DND-41 (cell line): ENCODE measurements around the gene BPIFB1.

Experiments
- ATAC-seq: fragments of 200-7000 bp; cut with Tn5 transposase; 3 replicates; pipeline ENCODE4 v1.9.1; 2021; ENCODE audit warnings: low read depth; ENCODE audit not compliant: insufficient read depth
- DNase-seq: peaks from one replicate; pipeline ENCODE4 v3.0.0-alpha.2; 2020
- H2AFZ ChIP-seq: 2 replicates; pipeline ENCODE4 v1.6.0; 2012; ENCODE audit warnings: low read depth, low read length
- H3K27ac ChIP-seq: 2 replicates; pipeline ENCODE4 v1.5.1; 2012; ENCODE audit warnings: low read length, inconsistent platforms
- H3K27me3 ChIP-seq: fragments of 200-600 bp; sonication (generic); 2 replicates; pipeline ENCODE4 v1.6.0; 2012; ENCODE audit warnings: low read length, mild to moderate bottlenecking, inconsistent platforms; ENCODE audit not compliant: insufficient read depth, poor library complexity
- H3K36me3 ChIP-seq: 2 replicates; pipeline ENCODE4 v1.5.1; 2012; ENCODE audit warnings: low read length, inconsistent platforms; ENCODE audit not compliant: insufficient read depth
- H3K4me1 ChIP-seq: 2 replicates; pipeline ENCODE4 v1.5.1; 2012; ENCODE audit warnings: mild to moderate bottlenecking, low read length; ENCODE audit not compliant: insufficient read depth
- H3K4me2 ChIP-seq: 2 replicates; pipeline ENCODE4 v1.6.0; 2012; ENCODE audit warnings: mild to moderate bottlenecking, moderate library complexity, low read length, inconsistent platforms; ENCODE audit not compliant: insufficient read depth
- H3K4me3 ChIP-seq, 2 experiments: fragments of 200-600 bp in 1 of 2; shearing (Covaris generic) in 1 of 2; 2 replicates each; pipeline ENCODE4 v1.5.1; 2012 to 2016; ENCODE audit warnings: inconsistent platforms in 2 of 2, low read length in 2 of 2, mild to moderate bottlenecking in 2 of 2, low read depth in 1 of 2, moderate library complexity in 1 of 2
- H3K79me2 ChIP-seq: 2 replicates; pipeline ENCODE4 v1.6.0; 2012; ENCODE audit warnings: low read length, inconsistent platforms; ENCODE audit not compliant: insufficient read depth
- H3K9ac ChIP-seq: 2 replicates; pipeline ENCODE4 v1.6.0; 2012; ENCODE audit warnings: low read depth, mild to moderate bottlenecking, inconsistent platforms, low read length, moderate library complexity
- H3K9me3 ChIP-seq: 2 replicates; pipeline ENCODE4 v1.5.1; 2012; ENCODE audit warnings: low read length, moderate library complexity, mild to moderate bottlenecking, inconsistent platforms; ENCODE audit not compliant: insufficient read depth, severe bottlenecking
- H4K20me1 ChIP-seq: 2 replicates; pipeline ENCODE4 v1.6.0; 2012; ENCODE audit warnings: low read length; ENCODE audit not compliant: insufficient read depth
- EZH2 ChIP-seq: IDR thresholded peaks from 3 replicates; pipeline ENCODE4 v1.6.1; 2012; ENCODE audit warnings: borderline replicate concordance, low read depth, mild to moderate bottlenecking, moderate library complexity, low read length, inconsistent platforms; ENCODE audit not compliant: severe bottlenecking
- TF ChIP-seq, protein P1 (sequence below): IDR thresholded peaks from 2 replicates; pipeline ENCODE4 v1.5.1; 2012; ENCODE audit warnings: borderline replicate concordance, low read length, moderate library complexity, mild to moderate bottlenecking; ENCODE audit not compliant: poor library complexity, severe bottlenecking; ENCODE audit errors: extremely low read depth

The BPIFB1 gene

GRCh38 chr20:33353013-33353402 is 70.0 kb downstream of the BPIFB1 start:
- no peak for TF ChIP-seq EZH2
- TF ChIP-seq, protein P1, sequence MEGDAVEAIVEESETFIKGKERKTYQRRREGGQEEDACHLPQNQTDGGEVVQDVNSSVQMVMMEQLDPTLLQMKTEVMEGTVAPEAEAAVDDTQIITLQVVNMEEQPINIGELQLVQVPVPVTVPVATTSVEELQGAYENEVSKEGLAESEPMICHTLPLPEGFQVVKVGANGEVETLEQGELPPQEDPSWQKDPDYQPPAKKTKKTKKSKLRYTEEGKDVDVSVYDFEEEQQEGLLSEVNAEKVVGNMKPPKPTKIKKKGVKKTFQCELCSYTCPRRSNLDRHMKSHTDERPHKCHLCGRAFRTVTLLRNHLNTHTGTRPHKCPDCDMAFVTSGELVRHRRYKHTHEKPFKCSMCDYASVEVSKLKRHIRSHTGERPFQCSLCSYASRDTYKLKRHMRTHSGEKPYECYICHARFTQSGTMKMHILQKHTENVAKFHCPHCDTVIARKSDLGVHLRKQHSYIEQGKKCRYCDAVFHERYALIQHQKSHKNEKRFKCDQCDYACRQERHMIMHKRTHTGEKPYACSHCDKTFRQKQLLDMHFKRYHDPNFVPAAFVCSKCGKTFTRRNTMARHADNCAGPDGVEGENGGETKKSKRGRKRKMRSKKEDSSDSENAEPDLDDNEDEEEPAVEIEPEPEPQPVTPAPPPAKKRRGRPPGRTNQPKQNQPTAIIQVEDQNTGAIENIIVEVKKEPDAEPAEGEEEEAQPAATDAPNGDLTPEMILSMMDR, result no peak
- Histone ChIP-seq H3K9ac (no peak overlapping the region), H3K9me3 (no peaks in the 10 kb centered on the region), H3K27me3 (no peaks in the 10 kb centered on the region), H3K4me2 (no peak overlapping the region), H3K79me2 (no peaks in the 10 kb centered on the region), H2AFZ (no peak overlapping the region), H3K4me1 (no peaks in the 10 kb centered on the region), H3K27ac (no peak overlapping the region), H4K20me1 (no peaks in the 10 kb centered on the region), H3K36me3 (peaks cover 26% of the 10 kb centered on the region), H3K4me3 (no peak overlapping the region)
- DNase-seq (no peak), ATAC-seq (no peak)
